Measurements from ENCODE around the gene SMIM38.
A peak's percentile ranks its signal among the peaks of the same experiment; 100 is the strongest.

The SMIM38 gene

GRCh38 chr11:69169479-69169878 is 13.7 kb downstream of the SMIM38 start:
- no peak overlapping the region for H3K4me3 ChIP-seq (ENCODE audit: low read length in 2 of 2)
- peaks cover 0 to 3% of the 10 kb centered on the region in 2 donors for H3K9me3 ChIP-seq (replicated peaks in 1 of 2; ENCODE audit: control insufficient read depth in 2 of 2, insufficient read depth in 1 of 2, low read depth in 1 of 2, low read length in 2 of 2)
- no peak for DNase-seq (ENCODE audit: low spot score)
- H3K27me3 ChIP-seq (ENCODE audit: control insufficient read depth in 3 of 3, insufficient read depth in 3 of 3, low read depth in 1 of 3, low read length in 3 of 3) = peaks cover 0 to 3% (median 0%) of the 10 kb centered on the region in 3 experiments
- no peak overlapping the region for H3K23ac ChIP-seq (ENCODE audit: low read depth, low read length, poor library complexity)
- no peak overlapping the region for H2BK12ac ChIP-seq (ENCODE audit: low read length)
- H2AFZ ChIP-seq (ENCODE audit: low read length) = no peak overlapping the region
- peak overlapping the region; percentile 45 for H2BK5ac ChIP-seq (ENCODE audit: low read length)
- no peak overlapping the region for H2AK5ac ChIP-seq (ENCODE audit: low read depth, low read length)
- no peaks in the 10 kb centered on the region for H3K79me1 ChIP-seq (ENCODE audit: low read depth, low read length)
- no peak overlapping the region for H2BK120ac ChIP-seq (ENCODE audit: low read depth, low read length)
- H3K4ac ChIP-seq (ENCODE audit: low read length) = no peak overlapping the region
- H3K4me1 ChIP-seq (ENCODE audit: control insufficient read depth in 2 of 2, insufficient read depth in 1 of 2, low read depth in 1 of 2, low read length in 2 of 2) = peaks cover 0 to 4% of the 10 kb centered on the region in 2 donors
- no peak overlapping the region for H2BK15ac ChIP-seq (ENCODE audit: low read length)
- H4K8ac ChIP-seq (ENCODE audit: low read depth, low read length) = no peak overlapping the region
- no CpG with 5 or more reads among the region's 3 CpGs for WGBS, 2 donors (ENCODE audit: extremely low coverage in 2 of 2, insufficient read length in 2 of 2, insufficient replicate concordance in 1 of 2)
- no peak overlapping the region for H3K27ac ChIP-seq (replicated peaks; ENCODE audit: low read length)
- H3K18ac ChIP-seq (ENCODE audit: low read length) = no peak overlapping the region
- H3K4me2 ChIP-seq (ENCODE audit: insufficient read depth, low read length, poor library complexity, severe bottlenecking) = no peak overlapping the region
- no peak overlapping the region for H3K9ac ChIP-seq (ENCODE audit: low read depth, low read length, poor library complexity)
- no peak overlapping the region for H4K91ac ChIP-seq (ENCODE audit: low read depth, low read length, poor library complexity)
- H3K14ac ChIP-seq (ENCODE audit: low read length) = no peak overlapping the region
- H3K36me3 ChIP-seq (replicated peaks in 1 of 2; ENCODE audit: control insufficient read depth in 2 of 2, insufficient read depth in 2 of 2, low read length in 2 of 2) = no peaks in the 10 kb centered on the region

DNA sequence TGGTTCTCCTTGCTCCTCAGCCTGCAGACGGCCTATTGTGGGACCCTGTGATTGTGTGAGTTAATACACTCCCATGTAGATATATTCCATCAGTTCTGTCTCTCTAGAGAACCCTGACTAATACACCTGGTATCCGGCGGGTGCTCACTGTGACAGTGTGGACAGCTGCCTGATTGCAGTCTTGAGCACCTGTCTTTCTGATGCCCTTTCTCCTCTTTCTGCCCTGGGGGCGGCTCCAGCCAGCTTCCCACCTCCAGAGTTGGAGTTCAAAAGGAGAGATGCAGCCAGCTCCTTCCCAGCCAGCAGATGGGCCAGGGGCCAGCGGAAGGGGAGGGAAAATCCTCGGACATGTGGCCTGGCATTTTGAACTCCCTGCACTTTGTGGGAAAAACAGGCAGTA is 15.0 kb downstream of the SMIM38 start:
- DNase-seq (ENCODE audit: low spot score) = no peak
- no CpG with 5 or more reads among the region's 6 CpGs for WGBS, 2 donors (ENCODE audit: extremely low coverage in 2 of 2, insufficient read length in 2 of 2, insufficient replicate concordance in 1 of 2)

DNA sequence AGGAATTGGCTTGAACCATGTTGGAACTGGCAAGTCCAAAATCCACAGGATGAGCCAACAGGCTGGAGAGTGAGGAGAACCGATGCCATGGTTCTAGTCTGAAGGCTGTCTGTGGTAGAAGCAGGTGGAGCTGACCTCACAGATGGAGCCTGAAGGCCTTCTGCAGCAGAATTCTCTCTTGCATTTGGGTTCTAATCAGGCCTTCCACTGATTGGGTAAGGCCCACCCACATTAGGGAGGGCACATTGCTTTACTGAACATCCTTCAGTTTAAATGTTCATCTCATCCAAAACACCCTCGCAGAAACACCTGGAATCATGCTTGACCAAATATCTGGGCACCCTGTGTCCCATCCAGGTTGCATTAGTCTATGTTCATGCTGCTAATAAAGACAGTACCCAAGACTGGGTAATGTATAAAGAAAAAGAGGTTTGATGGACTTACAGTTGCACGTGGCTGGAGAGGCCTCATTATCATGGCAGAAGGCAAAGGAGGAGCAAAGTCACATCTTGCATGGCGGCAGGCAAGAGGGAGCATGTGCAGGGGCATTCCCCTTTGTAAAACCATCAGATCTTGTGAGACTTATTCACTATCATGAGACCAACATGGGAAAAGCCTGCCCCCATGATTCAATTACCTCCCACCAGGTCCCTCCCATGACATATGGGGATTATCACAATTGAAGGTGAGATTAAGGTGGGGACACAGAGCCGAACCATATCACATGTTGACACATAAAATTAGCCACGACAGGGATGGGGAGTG is 15.9 kb downstream of the SMIM38 start:
- Histone ChIP-seq H4K8ac (ENCODE audit: low read depth, low read length) (no peak overlapping the region), H3K4me1 (ENCODE audit: control insufficient read depth in 2 of 2, insufficient read depth in 1 of 2, low read depth in 1 of 2, low read length in 2 of 2) (no peaks in the 10 kb centered on the region), H3K23ac (ENCODE audit: low read depth, low read length, poor library complexity) (no peak overlapping the region), H3K9me3 (replicated peaks in 1 of 2; ENCODE audit: control insufficient read depth in 2 of 2, insufficient read depth in 1 of 2, low read depth in 1 of 2, low read length in 2 of 2) (peaks cover 0 to 5% of the 10 kb centered on the region in 2 donors), H3K4me3 (ENCODE audit: low read length in 2 of 2) (no peak overlapping the region), H2AK5ac (ENCODE audit: low read depth, low read length) (no peak overlapping the region), H4K91ac (ENCODE audit: low read depth, low read length, poor library complexity) (no peak overlapping the region), H2AFZ (ENCODE audit: low read length) (no peak overlapping the region), H3K18ac (ENCODE audit: low read length) (no peak overlapping the region), H3K9ac (ENCODE audit: low read depth, low read length, poor library complexity) (no peak overlapping the region), H3K36me3 (replicated peaks in 1 of 2; ENCODE audit: control insufficient read depth in 2 of 2, insufficient read depth in 2 of 2, low read length in 2 of 2) (no peaks in the 10 kb centered on the region), H2BK120ac (ENCODE audit: low read depth, low read length) (no peak overlapping the region), H3K14ac (ENCODE audit: low read length) (no peak overlapping the region), H3K4ac (ENCODE audit: low read length) (no peak overlapping the region), H3K4me2 (ENCODE audit: insufficient read depth, low read length, poor library complexity, severe bottlenecking) (no peak overlapping the region), H3K79me1 (ENCODE audit: low read depth, low read length) (no peaks in the 10 kb centered on the region), H2BK15ac (ENCODE audit: low read length) (no peak overlapping the region), H3K27me3 (ENCODE audit: control insufficient read depth in 3 of 3, insufficient read depth in 3 of 3, low read depth in 1 of 3, low read length in 3 of 3) (peaks cover 0 to 3% (median 0%) of the 10 kb centered on the region in 3 experiments), H2BK5ac (ENCODE audit: low read length) (no peak overlapping the region), H2BK12ac (ENCODE audit: low read length) (no peak overlapping the region), H3K27ac (replicated peaks; ENCODE audit: low read length) (no peak overlapping the region)
- DNase-seq (ENCODE audit: low spot score) = no peak
- no CpG with 5 or more reads among the region's 6 CpGs for WGBS, 2 donors (ENCODE audit: extremely low coverage in 2 of 2, insufficient read length in 2 of 2, insufficient replicate concordance in 1 of 2)

More for the DNA sequence above, 15.0 kb downstream of the SMIM38 start:
- H3K27ac ChIP-seq (replicated peaks; ENCODE audit: low read length) = no peak overlapping the region
- H3K4me1 ChIP-seq (ENCODE audit: control insufficient read depth in 2 of 2, insufficient read depth in 1 of 2, low read depth in 1 of 2, low read length in 2 of 2) = peaks cover 0 to 4% of the 10 kb centered on the region in 2 donors
- no peaks in the 10 kb centered on the region for H3K79me1 ChIP-seq (ENCODE audit: low read depth, low read length)
- H3K4me2 ChIP-seq (ENCODE audit: insufficient read depth, low read length, poor library complexity, severe bottlenecking) = no peak overlapping the region
- no peak overlapping the region for H3K18ac ChIP-seq (ENCODE audit: low read length)
- no peaks in the 10 kb centered on the region for H3K36me3 ChIP-seq (replicated peaks in 1 of 2; ENCODE audit: control insufficient read depth in 2 of 2, insufficient read depth in 2 of 2, low read length in 2 of 2)
- no peak overlapping the region for H3K23ac ChIP-seq (ENCODE audit: low read depth, low read length, poor library complexity)
- no peak overlapping the region for H3K14ac ChIP-seq (ENCODE audit: low read length)
- no peak overlapping the region for H2BK120ac ChIP-seq (ENCODE audit: low read depth, low read length)
- H3K9ac ChIP-seq (ENCODE audit: low read depth, low read length, poor library complexity) = no peak overlapping the region
- H2BK12ac ChIP-seq (ENCODE audit: low read length) = no peak overlapping the region
- peaks cover 0 to 5% of the 10 kb centered on the region in 2 donors for H3K9me3 ChIP-seq (replicated peaks in 1 of 2; ENCODE audit: control insufficient read depth in 2 of 2, insufficient read depth in 1 of 2, low read depth in 1 of 2, low read length in 2 of 2)
- peak overlapping the region; percentile 22 for H2AK5ac ChIP-seq (ENCODE audit: low read depth, low read length)
- H3K27me3 ChIP-seq (ENCODE audit: control insufficient read depth in 3 of 3, insufficient read depth in 3 of 3, low read depth in 1 of 3, low read length in 3 of 3) = peaks cover 0 to 3% (median 0%) of the 10 kb centered on the region in 3 experiments
- H2BK15ac ChIP-seq (ENCODE audit: low read length) = no peak overlapping the region
- no peak overlapping the region for H2AFZ ChIP-seq (ENCODE audit: low read length)
- peak overlapping the region; percentile 58 for H4K8ac ChIP-seq (ENCODE audit: low read depth, low read length)
- no peak overlapping the region for H4K91ac ChIP-seq (ENCODE audit: low read depth, low read length, poor library complexity)
- H3K4ac ChIP-seq (ENCODE audit: low read length) = no peak overlapping the region
- H3K4me3 ChIP-seq (ENCODE audit: low read length in 2 of 2) = no peak overlapping the region
- H2BK5ac ChIP-seq (ENCODE audit: low read length) = no peak overlapping the region

DNA sequence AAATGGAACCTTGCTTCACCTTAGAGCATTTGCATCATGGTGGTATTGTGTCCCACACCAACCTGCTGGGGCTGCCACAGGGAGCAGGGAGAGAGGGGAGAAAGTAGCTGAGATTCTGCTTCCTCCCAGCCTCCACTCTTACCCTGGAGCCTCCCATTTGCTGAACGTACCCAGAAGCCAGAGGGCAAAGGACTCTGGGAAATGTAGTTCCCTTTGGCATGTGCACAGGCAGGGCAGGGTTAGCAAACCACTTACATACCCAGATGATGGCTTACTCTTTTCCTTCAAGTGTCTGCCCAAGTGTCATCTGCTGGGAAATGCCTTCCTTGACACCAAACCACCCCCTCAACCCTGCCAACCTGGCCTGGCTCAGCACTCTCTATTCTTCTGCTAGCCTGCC is 16.9 kb downstream of the SMIM38 start:
- DNase-seq (ENCODE audit: low spot score) = no peak
- no peaks in the 10 kb centered on the region for H3K36me3 ChIP-seq (replicated peaks in 1 of 2; ENCODE audit: control insufficient read depth in 2 of 2, insufficient read depth in 2 of 2, low read length in 2 of 2)
- no CpG with 5 or more reads among the region's 1 CpG for WGBS, 2 donors (ENCODE audit: extremely low coverage in 2 of 2, insufficient read length in 2 of 2, insufficient replicate concordance in 1 of 2)

More for the DNA sequence above, 16.9 kb downstream of the SMIM38 start:
- peaks cover 0 to 5% of the 10 kb centered on the region in 2 donors for H3K9me3 ChIP-seq (replicated peaks in 1 of 2; ENCODE audit: control insufficient read depth in 2 of 2, insufficient read depth in 1 of 2, low read depth in 1 of 2, low read length in 2 of 2)
- peaks cover 0 to 3% (median 0%) of the 10 kb centered on the region in 3 experiments for H3K27me3 ChIP-seq (ENCODE audit: control insufficient read depth in 3 of 3, insufficient read depth in 3 of 3, low read depth in 1 of 3, low read length in 3 of 3)
- no peak overlapping the region for H3K4me3 ChIP-seq (ENCODE audit: low read length in 2 of 2)
- H3K14ac ChIP-seq (ENCODE audit: low read length) = no peak overlapping the region
- no peak overlapping the region for H2BK15ac ChIP-seq (ENCODE audit: low read length)
- no peak overlapping the region for H2AK5ac ChIP-seq (ENCODE audit: low read depth, low read length)
- no peak overlapping the region for H4K8ac ChIP-seq (ENCODE audit: low read depth, low read length)
- no peak overlapping the region for H3K18ac ChIP-seq (ENCODE audit: low read length)
- H3K9ac ChIP-seq (ENCODE audit: low read depth, low read length, poor library complexity) = no peak overlapping the region
- no peak overlapping the region for H2BK5ac ChIP-seq (ENCODE audit: low read length)
- H3K4me1 ChIP-seq (ENCODE audit: control insufficient read depth in 2 of 2, insufficient read depth in 1 of 2, low read depth in 1 of 2, low read length in 2 of 2) = no peaks in the 10 kb centered on the region
- H3K79me1 ChIP-seq (ENCODE audit: low read depth, low read length) = no peaks in the 10 kb centered on the region
- H3K23ac ChIP-seq (ENCODE audit: low read depth, low read length, poor library complexity) = no peak overlapping the region
- no peak overlapping the region for H3K4me2 ChIP-seq (ENCODE audit: insufficient read depth, low read length, poor library complexity, severe bottlenecking)
- no peak overlapping the region for H2AFZ ChIP-seq (ENCODE audit: low read length)
- H3K27ac ChIP-seq (replicated peaks; ENCODE audit: low read length) = no peak overlapping the region
- H2BK120ac ChIP-seq (ENCODE audit: low read depth, low read length) = no peak overlapping the region
- H4K91ac ChIP-seq (ENCODE audit: low read depth, low read length, poor library complexity) = no peak overlapping the region
- H2BK12ac ChIP-seq (ENCODE audit: low read length) = no peak overlapping the region
- no peak overlapping the region for H3K4ac ChIP-seq (ENCODE audit: low read length)
